Activated naive CD4-positive, alpha-beta T cell treated with anti-CD3 and anti-CD28 coated beads, Interleukin-2, amount 50 U/mL, for 72 hours (primary cell): ENCODE measurements around the gene KLF2. TPM values are rescaled to one million over a fixed set of nuclear protein-coding genes. Genes with fewer than 3 reads are reported as not detected.

Source experiments
- ATAC-seq, 2 donors: fragments of 150-1000 bp; cut with Tn5 transposase; 2 replicates each; pipeline ENCODE4 v1.10.0; 2021; ENCODE audit warnings: mild to moderate bottlenecking in 2 of 2, moderate library complexity in 2 of 2
- DNase-seq, 2 donors: peaks; one replicate each; pipeline ENCODE4 v3.0.0; 2021 to 2022; ENCODE audit warnings: low spot score in 2 of 2
- H3K27ac Mint-ChIP-seq, 2 donors: one replicate each; pipeline ENCODE4 v1.8.0; 2022; ENCODE audit warnings: mild to moderate bottlenecking in 2 of 2, mixed read lengths in 2 of 2
- H3K36me3 Mint-ChIP-seq, 2 donors: one replicate each; pipeline ENCODE4 v1.8.0; 2022; ENCODE audit warnings: mixed read lengths in 2 of 2
- H3K9me3 Mint-ChIP-seq, 2 donors: one replicate each; pipeline ENCODE4 v1.8.0; 2022; ENCODE audit warnings: mixed read lengths in 2 of 2
- total RNA-seq, 2 donors: library from RNA; stranded (reverse); gene quantifications; one replicate each; pipeline ENCODE4 v1.2.3, GENCODE V29; 2022

Gene KLF2
- total RNA-seq, 2 donors from 2014 or later: 0.56 to 0.57 TPM

DNA sequence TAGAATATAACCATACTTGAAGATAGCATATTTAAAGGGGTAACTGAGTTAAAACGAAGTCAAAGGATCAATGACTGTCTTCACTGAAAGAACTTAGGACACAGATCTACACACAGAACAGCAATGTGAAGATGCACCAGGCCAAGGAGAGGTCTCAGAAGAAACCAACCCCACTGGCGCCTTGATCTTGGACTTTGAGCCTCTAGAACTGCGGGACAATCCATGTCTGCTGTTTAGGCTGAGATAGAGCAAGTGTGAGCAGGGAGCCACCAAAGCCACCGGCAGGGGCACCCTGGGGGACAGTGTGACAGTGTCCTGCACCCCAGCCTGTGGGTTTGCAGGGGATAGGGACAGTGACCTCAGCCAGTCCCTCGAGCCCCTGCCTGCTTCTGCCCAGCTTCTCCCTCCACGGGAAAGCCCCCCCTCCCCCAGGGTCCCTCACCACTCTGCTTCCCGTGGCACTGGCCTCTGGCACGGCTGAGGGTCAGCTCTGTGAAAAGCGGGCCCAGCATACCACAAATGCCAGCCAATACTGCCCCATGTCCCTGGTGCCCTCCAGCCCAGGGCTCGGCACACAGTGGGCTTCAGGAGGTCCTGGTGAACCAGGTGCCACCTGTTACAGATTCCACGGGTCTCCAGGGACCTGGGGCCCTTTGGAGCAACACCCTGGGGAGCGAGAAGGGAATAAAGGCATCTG is 40.8 kb downstream of the KLF2 start:
- no peak for DNase-seq
- H3K9me3 Mint-ChIP-seq: no peaks in the 10 kb centered on the region

DNA sequence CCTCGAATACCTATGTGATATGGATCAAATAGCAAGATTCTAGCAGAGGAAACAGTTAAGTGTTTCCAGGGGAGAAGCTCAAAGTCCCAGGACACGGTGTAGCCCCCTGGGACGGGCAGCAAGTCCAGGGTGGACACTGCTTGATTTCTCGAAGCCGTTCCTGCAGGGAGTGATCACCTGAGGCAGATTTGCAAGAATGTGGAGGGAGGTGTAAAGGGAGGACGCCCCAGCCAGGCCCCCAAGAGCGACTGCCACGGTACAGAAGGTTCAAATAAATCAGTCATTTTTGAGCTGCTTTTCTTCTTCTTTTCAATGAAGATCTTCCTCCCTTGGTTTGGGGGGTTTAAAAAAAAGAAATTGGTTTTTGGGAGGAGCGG is 41.4 kb downstream of the KLF2 start:
- Mint-ChIP-seq H3K36me3 (peaks cover 11 to 12% of the 10 kb centered on the region in 2 donors), H3K27ac (no peak overlapping the region), H3K9me3 (no peaks in the 10 kb centered on the region)
- ATAC-seq: no peak
- DNase-seq: no peak

More for the DNA sequence above, 40.8 kb downstream of the KLF2 start:
- Mint-ChIP-seq H3K36me3 (peaks cover 9 to 11% of the 10 kb centered on the region in 2 donors), H3K27ac (no peak overlapping the region)
- no peak for ATAC-seq

DNA sequence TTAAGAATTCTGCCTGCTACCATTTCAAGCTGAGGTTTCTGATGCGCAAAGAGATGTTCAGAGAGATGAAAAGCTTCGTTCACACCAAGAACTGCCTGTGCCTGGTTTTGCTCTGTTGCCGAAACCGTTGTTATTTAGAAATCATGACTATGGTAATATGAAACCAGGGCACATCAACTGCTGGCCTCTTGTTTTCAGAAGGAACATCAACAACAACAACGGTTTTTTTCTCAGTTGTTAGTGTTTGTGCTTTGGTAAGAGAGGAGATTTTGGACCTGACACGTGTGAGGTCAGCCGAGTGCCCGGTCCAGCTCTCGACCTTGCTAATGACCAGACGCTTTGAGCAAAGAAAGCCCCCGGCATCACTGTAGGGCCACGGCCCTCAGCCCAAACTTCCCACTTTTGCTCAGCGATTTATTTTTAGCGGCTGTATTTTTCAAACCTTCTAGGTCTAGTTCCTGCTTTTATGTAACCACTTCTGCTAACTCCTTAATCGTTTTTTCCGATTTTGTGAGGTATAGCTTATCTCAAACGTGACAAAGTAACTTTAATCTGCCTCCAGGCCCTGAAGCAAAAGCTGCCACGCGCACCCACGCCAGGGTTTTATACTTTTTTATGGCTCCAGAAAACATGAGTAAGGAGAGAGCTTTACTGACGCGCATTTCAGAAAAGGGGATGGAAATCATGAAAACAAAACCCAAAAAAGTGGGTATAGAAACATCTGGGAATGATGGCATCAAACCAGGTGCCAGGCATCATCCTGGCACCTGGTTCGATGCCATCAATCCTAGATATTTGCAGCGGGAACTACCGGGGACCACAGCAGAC is 42.0 kb downstream of the KLF2 start:
- DNase-seq: no peak
- no peak overlapping the region for H3K27ac Mint-ChIP-seq
- peaks cover 6% of the 10 kb centered on the region in 2 donors for H3K36me3 Mint-ChIP-seq
- H3K9me3 Mint-ChIP-seq: no peaks in the 10 kb centered on the region
- ATAC-seq: no peak

DNA sequence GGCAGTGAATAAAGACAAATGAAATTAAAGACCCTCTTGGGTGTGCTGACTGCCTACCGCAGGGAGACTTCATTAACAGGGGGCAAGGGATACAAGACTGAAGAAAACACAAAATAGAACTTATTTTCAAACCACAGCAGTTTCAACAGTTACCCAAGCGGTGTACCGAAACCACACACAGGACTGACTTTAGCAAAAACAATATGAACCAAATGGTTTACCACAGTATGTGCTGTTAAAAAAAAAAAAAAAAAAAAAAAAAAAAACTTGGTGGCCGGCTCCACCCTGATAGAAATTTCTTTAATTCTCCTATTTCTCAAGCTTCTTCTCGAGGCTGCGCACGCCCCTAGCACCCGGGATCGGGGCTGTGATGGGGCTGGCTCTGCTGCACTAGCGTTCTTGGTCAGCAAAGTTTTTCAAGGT is 42.6 kb downstream of the KLF2 start:
- H3K36me3 Mint-ChIP-seq: peaks cover 0 to 5% of the 10 kb centered on the region in 2 donors
- ATAC-seq (peak; percentile 15 to 52), DNase-seq (no peak)
- peak overlapping the region in 1 of 2 donors; percentile 85 for H3K27ac Mint-ChIP-seq
- H3K9me3 Mint-ChIP-seq: no peaks in the 10 kb centered on the region

DNA sequence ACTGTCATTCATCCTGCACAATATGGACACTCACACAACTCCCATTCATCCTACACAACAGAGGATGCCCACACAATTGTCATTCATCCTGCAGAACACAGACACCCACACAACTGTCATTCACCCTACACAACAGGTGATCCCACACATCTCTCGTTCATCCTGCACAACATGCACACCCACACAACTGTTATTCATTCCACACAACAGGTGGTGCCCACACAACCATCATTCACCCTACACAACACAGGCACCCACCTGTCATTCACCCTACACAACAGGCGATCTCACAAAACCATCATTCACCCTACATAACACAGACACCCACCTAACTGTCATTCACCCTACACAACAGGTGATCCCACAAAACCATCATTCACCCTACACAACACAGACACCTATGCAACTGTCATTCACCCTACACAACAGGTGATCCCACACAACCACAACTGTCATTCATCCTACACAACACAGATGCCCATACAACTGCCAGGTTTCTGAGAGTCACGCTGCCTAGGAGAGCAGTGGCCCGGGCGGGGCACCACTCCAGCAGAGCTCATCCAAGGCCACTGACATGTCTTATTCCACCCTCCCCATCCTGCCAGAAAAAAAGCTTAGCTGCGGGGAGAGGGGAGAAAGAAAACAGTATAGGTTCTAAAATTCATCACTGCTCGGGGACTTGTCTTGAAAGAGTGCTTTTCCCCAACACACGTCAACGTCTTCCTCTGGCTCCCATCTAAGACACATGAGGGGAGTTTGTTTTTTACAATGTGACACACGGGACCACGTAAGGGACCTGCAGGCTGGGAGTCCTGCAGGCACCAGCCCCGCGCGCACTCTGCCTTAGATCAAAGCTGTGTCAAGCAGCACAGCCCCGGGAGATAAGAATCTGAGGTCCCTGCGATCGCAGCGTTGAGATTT is 44.0 kb downstream of the KLF2 start:
- Mint-ChIP-seq H3K27ac (no peak overlapping the region), H3K36me3 (peaks cover 3 to 8% of the 10 kb centered on the region in 2 donors), H3K9me3 (no peaks in the 10 kb centered on the region)

DNA sequence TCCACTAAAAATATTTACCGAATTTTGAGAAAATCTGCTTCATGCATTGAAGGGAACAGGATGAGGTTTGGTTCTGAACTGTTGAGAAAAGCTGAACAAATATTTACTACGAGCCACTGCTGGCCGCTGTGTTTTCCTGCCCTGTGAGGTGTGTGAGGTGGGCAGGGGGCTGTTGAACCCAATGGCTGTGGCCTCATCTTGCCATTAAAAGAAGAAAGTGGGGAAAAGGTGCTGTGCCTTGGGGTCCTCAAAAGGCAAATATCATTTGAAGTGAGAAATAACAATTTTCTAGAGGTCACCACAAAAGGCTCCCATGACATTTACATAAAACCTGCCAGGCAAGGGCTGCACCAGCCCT is 44.7 kb downstream of the KLF2 start:
- peaks cover 5 to 13% of the 10 kb centered on the region in 2 donors for H3K36me3 Mint-ChIP-seq
- H3K27ac Mint-ChIP-seq: no peak overlapping the region
- H3K9me3 Mint-ChIP-seq: no peaks in the 10 kb centered on the region
- ATAC-seq (no peak), DNase-seq (no peak)

More for the DNA sequence above, 44.0 kb downstream of the KLF2 start:
- DNase-seq (no peak), ATAC-seq (no peak)

DNA sequence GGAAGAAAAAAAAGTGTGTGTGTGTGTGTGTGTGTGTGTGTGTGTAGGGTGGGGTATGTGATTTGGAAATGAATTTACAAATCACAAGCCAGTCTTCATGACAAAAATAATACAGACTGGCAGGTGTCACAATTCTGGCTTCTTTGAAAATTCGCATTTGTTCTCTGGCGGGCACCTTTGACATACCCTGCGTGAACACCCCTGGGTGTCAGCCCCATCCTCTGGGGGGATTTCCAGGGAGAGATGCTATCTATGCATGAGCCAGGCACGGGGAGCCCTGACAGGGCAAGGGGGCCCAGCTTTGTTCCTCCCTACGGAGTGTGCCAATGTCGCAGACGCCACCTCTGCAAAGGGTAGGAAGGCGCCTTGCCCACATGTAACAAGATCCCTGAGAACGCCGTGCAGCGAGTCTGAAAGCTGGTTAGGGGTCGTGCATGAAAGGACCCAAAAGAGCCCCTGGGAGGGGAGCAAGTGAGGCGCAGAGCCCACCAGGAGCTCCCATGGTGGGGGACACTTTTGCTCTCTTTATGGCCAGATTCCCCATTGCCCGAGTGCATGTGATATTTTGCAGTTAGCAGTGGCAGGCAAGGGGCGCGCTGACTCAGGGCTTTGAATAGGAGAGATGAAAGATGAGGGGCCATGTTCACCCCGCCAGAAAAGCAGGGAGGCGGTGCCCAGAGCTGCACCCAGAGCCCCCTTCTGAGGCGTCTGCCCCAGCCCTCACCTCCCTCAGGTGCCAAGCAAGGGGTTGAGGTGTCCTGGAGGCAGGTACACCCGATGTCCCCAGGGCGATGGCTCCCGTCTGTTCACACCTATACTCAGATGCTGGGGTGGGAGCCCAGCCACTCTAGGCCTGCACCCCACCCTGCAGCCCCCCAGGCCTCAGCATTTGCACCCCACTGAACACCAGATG is 45.3 kb downstream of the KLF2 start:
- no peak for ATAC-seq

DNA sequence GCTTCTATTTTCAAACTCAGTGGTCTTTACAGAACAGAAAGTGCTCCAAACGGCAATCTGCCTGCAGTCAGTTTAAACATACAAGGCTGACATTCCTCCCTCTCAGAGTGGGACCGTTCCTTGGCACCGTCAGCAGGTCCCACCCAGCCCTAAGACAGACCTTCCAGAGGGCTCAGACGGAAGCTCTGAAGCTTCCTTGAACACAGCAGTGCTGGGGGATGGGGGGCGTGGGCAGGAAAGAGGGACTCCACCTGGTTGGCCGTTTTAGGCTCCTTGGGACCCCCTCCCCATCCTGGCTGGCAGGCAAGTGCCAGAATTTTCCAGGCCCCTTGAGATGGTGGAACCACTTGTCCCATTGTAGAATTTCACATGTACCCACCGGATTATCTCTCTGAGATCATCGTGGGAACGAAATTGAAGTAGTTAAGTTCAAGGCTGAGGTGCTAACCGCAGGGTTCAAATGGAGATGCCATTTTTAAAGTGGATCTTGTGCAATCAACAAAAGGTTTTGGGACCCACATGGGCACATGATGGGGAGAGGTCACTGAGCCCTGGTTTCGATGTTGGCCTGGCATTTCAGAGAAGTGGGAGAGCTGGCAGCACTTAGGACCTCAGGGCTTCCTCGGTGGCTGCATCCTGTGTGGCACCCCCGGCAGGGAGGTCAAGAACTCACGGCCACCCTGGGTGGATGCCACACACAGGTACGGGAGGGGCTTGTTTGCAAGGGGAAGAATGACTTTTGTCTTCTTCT is 46.2 kb downstream of the KLF2 start:
- ATAC-seq: peak in 1 of 2 donors; percentile 25
- peak overlapping the region; percentile 81 to 83 for H3K27ac Mint-ChIP-seq
- H3K9me3 Mint-ChIP-seq: no peaks in the 10 kb centered on the region
- H3K36me3 Mint-ChIP-seq: peaks cover 17 to 23% of the 10 kb centered on the region in 2 donors
- no peak for DNase-seq

More for the DNA sequence above, 45.3 kb downstream of the KLF2 start:
- H3K36me3 Mint-ChIP-seq: peaks cover 8 to 16% of the 10 kb centered on the region in 2 donors
- H3K27ac Mint-ChIP-seq: peak overlapping the region in 1 of 2 donors; percentile 81
- no peak for DNase-seq
- H3K9me3 Mint-ChIP-seq: no peaks in the 10 kb centered on the region

DNA sequence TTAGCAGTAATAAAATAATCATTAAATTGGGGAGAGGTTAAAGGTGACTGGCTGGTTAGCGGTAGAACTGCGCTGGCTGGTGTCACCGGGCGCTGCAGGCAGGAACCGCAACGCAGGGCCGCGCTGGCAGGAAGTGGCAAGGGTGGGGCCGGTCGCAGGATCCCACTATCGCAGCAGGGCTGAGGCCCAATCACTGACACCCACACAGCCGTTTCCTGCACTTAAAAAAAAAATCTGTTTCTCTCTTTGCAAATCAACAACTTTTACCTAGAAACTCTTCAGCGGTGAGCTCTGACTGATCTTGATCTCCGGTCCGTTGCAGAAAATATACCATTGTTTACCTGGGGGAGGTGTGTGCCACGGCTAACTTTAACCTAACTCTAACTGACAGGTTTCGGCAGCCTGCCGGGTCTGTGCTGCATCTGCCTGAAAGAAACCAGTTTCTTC is 46.9 kb downstream of the KLF2 start:
- Mint-ChIP-seq H3K36me3 (peaks cover 18 to 26% of the 10 kb centered on the region in 2 donors), H3K27ac (peak overlapping the region; percentile 79 to 81), H3K9me3 (no peaks in the 10 kb centered on the region)
- DNase-seq (peak; percentile 77 to 87), ATAC-seq (peak; percentile 82 to 83)

DNA sequence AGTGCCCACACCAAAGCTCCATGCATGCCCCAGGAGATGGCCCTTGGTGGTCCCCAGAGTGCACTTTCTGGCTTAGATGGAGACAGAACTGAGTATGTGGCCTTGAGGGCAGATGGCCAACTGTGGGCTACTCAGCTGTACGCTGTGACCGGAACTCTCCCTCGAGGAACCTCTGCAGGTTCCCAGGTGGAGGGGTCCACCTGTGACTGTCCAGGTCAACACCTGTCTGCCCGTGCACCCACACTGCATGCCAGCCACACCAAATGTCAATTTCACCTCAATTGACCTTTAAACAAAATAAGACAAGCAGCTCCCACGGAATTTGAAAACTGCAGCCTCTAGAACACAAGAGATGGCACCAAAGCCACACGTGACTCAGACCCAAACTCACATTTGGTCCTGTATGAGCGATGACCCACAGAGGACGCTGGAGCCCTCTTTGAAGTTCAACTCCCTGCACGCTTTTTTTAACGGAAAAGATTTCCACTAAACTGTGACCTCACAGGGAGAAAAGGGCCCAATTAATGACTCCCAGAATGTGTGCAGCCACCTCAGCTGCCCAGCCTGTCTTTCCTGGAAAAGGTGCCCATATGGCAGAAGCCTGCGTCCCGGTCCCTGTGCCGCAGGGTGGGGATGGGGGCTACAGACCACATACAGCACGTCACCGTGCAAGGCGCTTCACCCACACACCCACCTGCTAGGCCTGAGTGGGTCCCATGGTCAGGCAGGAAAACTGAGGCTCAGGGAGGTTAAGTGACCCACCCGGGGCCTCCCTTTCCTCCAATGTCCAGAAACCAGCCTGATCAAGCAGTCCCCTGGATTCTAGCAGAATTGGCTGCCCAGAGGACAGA is 47.7 kb downstream of the KLF2 start:
- ATAC-seq: peak; percentile 23 to 60
- peak overlapping the region; percentile 23 to 81 for H3K27ac Mint-ChIP-seq
- no peaks in the 10 kb centered on the region for H3K9me3 Mint-ChIP-seq
- DNase-seq: no peak
- H3K36me3 Mint-ChIP-seq: peaks cover 18 to 26% of the 10 kb centered on the region in 2 donors

DNA sequence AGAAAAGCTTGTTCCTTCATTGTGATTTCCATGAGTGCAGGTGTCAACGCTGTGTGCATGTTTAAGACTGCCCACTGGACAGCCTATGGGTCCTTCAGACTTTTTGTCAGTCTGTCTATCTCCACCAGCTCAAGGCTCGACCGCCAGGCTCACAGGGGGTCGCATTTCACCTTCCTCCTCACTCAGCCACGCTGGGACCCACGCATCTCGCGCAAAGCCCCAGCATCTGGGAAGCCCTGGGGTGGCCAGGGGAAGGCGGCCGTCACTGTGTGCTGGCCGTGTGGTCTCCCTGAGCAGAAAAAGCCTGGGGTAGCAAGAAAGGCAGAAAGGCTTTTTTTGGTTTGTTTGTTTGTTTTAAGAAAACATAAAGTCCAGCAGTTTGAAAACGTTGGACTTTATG is 48.5 kb downstream of the KLF2 start:
- Mint-ChIP-seq H3K36me3 (peaks cover 18 to 26% of the 10 kb centered on the region in 2 donors), H3K9me3 (no peaks in the 10 kb centered on the region), H3K27ac (peak overlapping the region in 1 of 2 donors; percentile 72)
- no peak for DNase-seq
- no peak for ATAC-seq

DNA sequence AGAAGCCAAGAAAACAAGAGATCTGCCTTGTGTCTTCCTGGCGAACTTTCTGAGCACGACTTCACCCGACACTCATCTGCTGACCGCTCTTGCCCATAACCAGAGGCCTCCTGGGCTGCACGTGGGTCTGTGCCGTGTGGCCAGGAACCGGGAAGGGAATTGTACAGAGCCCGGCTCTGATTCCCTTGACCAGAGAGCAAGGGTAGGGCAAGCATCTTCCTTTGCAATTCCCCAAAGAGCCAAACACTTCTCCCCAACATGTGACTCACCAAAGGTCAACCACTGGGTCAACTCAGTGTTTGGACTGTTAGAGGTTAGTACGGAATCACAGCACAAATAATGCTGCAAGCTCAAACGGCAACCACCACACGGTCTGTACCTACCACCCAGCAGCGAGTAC is 48.9 kb downstream of the KLF2 start:
- DNase-seq (no peak), ATAC-seq (no peak)
- Mint-ChIP-seq H3K9me3 (no peaks in the 10 kb centered on the region), H3K27ac (peak overlapping the region in 1 of 2 donors; percentile 72), H3K36me3 (peaks cover 18 to 26% of the 10 kb centered on the region in 2 donors)

DNA sequence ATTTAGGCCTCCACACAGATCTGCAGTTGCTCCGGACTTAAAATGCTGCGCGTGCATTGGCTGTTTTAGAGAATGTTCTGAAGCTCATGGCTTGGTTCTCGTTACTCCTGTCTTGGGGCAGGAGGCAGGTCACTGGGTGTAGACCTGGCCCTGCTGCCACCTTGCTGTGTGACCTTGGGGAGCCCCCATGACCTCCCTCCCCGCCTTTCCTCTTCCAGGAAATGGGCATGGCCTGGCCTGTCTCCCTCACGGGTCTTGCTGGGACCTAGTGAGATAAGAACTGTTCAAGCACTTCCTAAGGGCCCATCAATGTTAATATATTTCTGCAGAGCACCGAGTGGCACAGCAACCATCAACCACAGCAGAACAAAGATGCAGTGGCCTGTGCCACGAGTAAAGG is 49.4 kb downstream of the KLF2 start:
- DNase-seq (no peak), ATAC-seq (no peak)
- peak overlapping the region in 1 of 2 donors; percentile 72 for H3K27ac Mint-ChIP-seq
- H3K36me3 Mint-ChIP-seq: peaks cover 18 to 26% of the 10 kb centered on the region in 2 donors
- H3K9me3 Mint-ChIP-seq: no peaks in the 10 kb centered on the region

DNA sequence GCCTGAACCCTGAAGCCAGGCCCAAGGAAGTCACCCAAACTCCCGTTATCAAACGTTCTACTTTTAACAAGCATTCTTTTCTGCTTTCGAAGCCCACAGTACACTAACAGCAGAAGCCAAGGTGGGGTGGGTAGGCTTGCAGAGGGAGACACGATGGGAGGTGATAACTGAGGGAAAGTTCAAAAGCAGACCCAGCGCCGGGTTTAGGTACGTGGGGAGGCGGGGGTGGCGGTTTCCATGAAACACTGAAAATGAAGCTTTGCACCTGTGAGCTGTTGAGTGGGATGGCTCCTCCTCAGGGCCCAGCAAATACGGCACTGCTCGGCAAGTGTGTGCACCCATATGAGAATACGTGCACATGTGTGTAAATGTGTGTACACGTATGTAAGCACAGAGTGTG is 49.8 kb downstream of the KLF2 start:
- Mint-ChIP-seq H3K9me3 (no peaks in the 10 kb centered on the region), H3K27ac (no peak overlapping the region), H3K36me3 (peaks cover 18 to 26% of the 10 kb centered on the region in 2 donors)
- DNase-seq: no peak
- ATAC-seq: peak in 1 of 2 donors; percentile 2
